ENCODE results near the gene MRPL21. TPM values are rescaled to one million over a fixed set of nuclear protein-coding genes. Genes with fewer than 3 reads are reported as not detected.

The MRPL21 gene
- total and polyA plus RNA-seq, 2 of the 13 experiments (the other 11 are each of a cell fraction or from before 2014, with no cell fraction given) = 61.5 to 100 TPM

- TF ChIP-seq MXD4 (CRISPR knock-in tag; IDR thresholded peaks at IDR 0.05) = peak; percentile 93
- peak; percentile 100 for TF ChIP-seq KMT2A (CRISPR knock-in tag; IDR thresholded peaks at IDR 0.05)
- no peak for TF ChIP-seq ZMYM2 (CRISPR knock-in tag; IDR thresholded peaks at IDR 0.05)
- peak; percentile 97 for TF ChIP-seq ZNF776 (CRISPR knock-in tag; IDR thresholded peaks at IDR 0.05)
- TF ChIP-seq SKIL (CRISPR knock-in tag; IDR thresholded peaks at IDR 0.05; ENCODE audit: borderline replicate concordance) = no peak; the same call in 1 of the 2 replicates
- peak; percentile 45 for TF ChIP-seq SKI (IDR thresholded peaks at IDR 0.05; ENCODE audit: partially characterized antibody)
- peak; percentile 80; the same call in 1 of the 2 replicates for TF ChIP-seq ATF2 (CRISPR knock-in tag; IDR thresholded peaks at IDR 0.05)
- peak; percentile 14; the same call in 1 of the 2 replicates for TF ChIP-seq SMC3 (IDR thresholded peaks at IDR 0.05; ENCODE audit: low read length)
- TF ChIP-seq KLF11 (CRISPR knock-in tag; IDR thresholded peaks at IDR 0.05) = no peak; the same call in 1 of the 2 replicates
- TF ChIP-seq FUBP1 (CRISPR knock-in tag; IDR thresholded peaks at IDR 0.05; ENCODE audit: borderline replicate concordance) = no peak
- TF ChIP-seq KLF13 (CRISPR knock-in tag; IDR thresholded peaks at IDR 0.05) = no peak
- TF ChIP-seq ZNF160 (CRISPR knock-in tag; IDR thresholded peaks at IDR 0.05) = peak; percentile 89; the same call in 1 of the 2 replicates
- TF ChIP-seq ZNF770 (CRISPR knock-in tag; IDR thresholded peaks at IDR 0.05) = peak; percentile 35; the same call in 1 of the 2 replicates
- peak; percentile 87 for TF ChIP-seq THRA (CRISPR knock-in tag; IDR thresholded peaks at IDR 0.05; ENCODE audit: borderline replicate concordance)
- peak; percentile 78; the same call in 1 of the 2 replicates for TF ChIP-seq ZNF503 (CRISPR knock-in tag; IDR thresholded peaks at IDR 0.05)
- peak; percentile 80 for TF ChIP-seq ZNF264 (CRISPR knock-in tag; IDR thresholded peaks at IDR 0.05)
- peak; percentile 80; the same call in 1 of the 2 replicates for TF ChIP-seq PITX1 (CRISPR knock-in tag; IDR thresholded peaks at IDR 0.05)
Measured at GRCh38 chr11:68903288-68904247, at the start of gene MRPL21, which contains the start of gene IGHMBP2 (continued).

Data from HepG2 (cell line).